ENCODE data around the gene CCDC152.
"Not testable (repeated sequence)": the region's sequence is repeated elsewhere in the genome, so short reads cannot be mapped to it uniquely, and the experiment has no call there.

CCDC152 gene

GRCh38 chr5:42756606-42757601 is at the start of gene CCDC152:
TSS of gene CCDC152 (plus strand) at chr5:42756818. CDS start at chr5:42759122, 2,304 bp downstream.
- no peak for DNase-seq

GRCh38 chr5:42715785-42716184 is 40.8 kb upstream of the CCDC152 start:
- no peak for DNase-seq

- DNase-seq: no peak
These were observed 38.0 kb upstream of the CCDC152 start for GRCh38 chr5:42718591-42718990.

- DNase-seq: no peak
These were observed 37.6 kb upstream of the CCDC152 start for GRCh38 chr5:42719034-42719433.

GRCh38 chr5:42720251-42720650 is 36.4 kb upstream of the CCDC152 start:
- DNase-seq: no peak

- no peak for DNase-seq
These were observed 35.1 kb upstream of the CCDC152 start for GRCh38 chr5:42721484-42721883.

GRCh38 chr5:42734531-42735058 is 22.0 kb upstream of the CCDC152 start:
- not testable (repeated sequence) for DNase-seq

- DNase-seq: no peak
These were observed 15.7 kb upstream of the CCDC152 start for GRCh38 chr5:42740920-42741319.

- DNase-seq: no peak
These were observed 11.2 kb upstream of the CCDC152 start for GRCh38 chr5:42745426-42745825.

- no peak for DNase-seq
These were observed 10.8 kb upstream of the CCDC152 start for GRCh38 chr5:42745856-42746255.

- no peak for DNase-seq
These were observed 7.6 kb upstream of the CCDC152 start for GRCh38 chr5:42749020-42749419.

- DNase-seq: no peak
These were observed 6.1 kb upstream of the CCDC152 start for GRCh38 chr5:42750507-42750906.

GRCh38 chr5:42751044-42751443 is 5.6 kb upstream of the CCDC152 start:
- DNase-seq: no peak

GRCh38 chr5:42753099-42753498 is 3.5 kb upstream of the CCDC152 start:
- DNase-seq: no peak

GRCh38 chr5:42759456-42759855 is 2.8 kb downstream of the CCDC152 start:
- DNase-seq: no peak

GRCh38 chr5:42760426-42760825 is 3.8 kb downstream of the CCDC152 start:
- no peak for DNase-seq

- DNase-seq: no peak
These were observed 5.2 kb downstream of the CCDC152 start for GRCh38 chr5:42761791-42762190.

GRCh38 chr5:42767491-42768105 is 11.0 kb downstream of the CCDC152 start:
- no peak for DNase-seq

- no peak for DNase-seq
These were observed 11.5 kb downstream of the CCDC152 start for GRCh38 chr5:42768106-42768504.

GRCh38 chr5:42770003-42770402 is 13.4 kb downstream of the CCDC152 start:
- DNase-seq: no peak

GRCh38 chr5:42772265-42772993 is 15.8 kb downstream of the CCDC152 start:
- no peak for DNase-seq

GRCh38 chr5:42779083-42779482 is 22.5 kb downstream of the CCDC152 start:
- no peak for DNase-seq

GRCh38 chr5:42781584-42781983 is 25.0 kb downstream of the CCDC152 start:
- no peak for DNase-seq

Data from cerebellar nuclear complex (tissue), 1 donor.